SHP77 (cell line): ENCODE data around the gene VSX2.
A peak's percentile ranks its signal among the peaks of the same experiment; 100 is the strongest.

Source experiments
- DNase-seq, 2 experiments: peaks; one replicate each; lab custom pipeline; 2025; lab: John Stamatoyannopoulos, UW

VSX2 gene

DNA sequence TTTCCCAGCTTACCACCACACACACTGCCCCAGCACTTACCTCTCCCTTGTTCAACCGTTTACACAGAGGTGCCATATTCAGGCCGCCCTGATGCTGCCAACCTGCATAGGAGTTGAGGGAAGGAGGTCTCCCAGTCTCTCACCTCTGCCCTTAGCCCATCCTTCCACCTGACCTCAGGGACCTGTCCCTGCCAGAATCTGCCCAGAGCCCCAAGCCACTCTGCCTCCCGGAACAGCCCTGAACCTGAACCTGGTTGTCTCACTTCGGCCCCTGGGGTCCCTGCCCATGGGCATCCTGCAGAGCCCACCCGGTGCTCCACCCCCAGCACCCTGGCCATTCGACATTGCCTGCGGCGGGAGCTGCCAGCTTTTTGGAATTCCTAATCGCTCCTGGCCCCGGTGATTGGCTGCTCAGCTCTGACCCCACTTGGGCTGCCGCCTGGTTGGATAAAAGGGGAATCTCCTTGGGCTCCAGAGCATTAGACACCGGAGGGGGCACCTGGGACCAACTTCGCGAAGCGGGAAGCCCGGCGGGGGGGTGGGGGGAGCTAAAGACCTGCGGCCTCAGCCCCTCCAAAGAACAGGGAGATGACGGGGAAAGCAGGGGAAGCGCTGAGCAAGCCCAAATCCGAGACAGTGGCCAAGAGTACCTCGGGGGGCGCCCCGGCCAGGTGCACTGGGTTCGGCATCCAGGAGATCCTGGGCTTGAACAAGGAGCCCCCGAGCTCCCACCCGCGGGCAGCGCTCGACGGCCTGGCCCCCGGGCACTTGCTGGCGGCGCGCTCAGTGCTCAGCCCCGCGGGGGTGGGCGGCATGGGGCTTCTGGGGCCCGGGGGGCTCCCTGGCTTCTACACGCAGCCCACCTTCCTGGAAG lies at the start of gene VSX2:
VSX2 (plus strand) TSS at position 476 of the 874 bp plus-strand sequence; CDS start at position 589, 113 bp downstream.
- DNase-seq: no peak

GRCh38 chr14:74190927-74191575 lies 48.2 kb upstream of the VSX2 start:
- DNase-seq: no peak

GRCh38 chr14:74194506-74195274 lies 44.6 kb upstream of the VSX2 start:
- DNase-seq: no peak

GRCh38 chr14:74195623-74196022 lies 43.6 kb upstream of the VSX2 start:
- no peak for DNase-seq

- no peak for DNase-seq
These were observed 40.6 kb upstream of the VSX2 start for GRCh38 chr14:74198441-74199234.

DNA sequence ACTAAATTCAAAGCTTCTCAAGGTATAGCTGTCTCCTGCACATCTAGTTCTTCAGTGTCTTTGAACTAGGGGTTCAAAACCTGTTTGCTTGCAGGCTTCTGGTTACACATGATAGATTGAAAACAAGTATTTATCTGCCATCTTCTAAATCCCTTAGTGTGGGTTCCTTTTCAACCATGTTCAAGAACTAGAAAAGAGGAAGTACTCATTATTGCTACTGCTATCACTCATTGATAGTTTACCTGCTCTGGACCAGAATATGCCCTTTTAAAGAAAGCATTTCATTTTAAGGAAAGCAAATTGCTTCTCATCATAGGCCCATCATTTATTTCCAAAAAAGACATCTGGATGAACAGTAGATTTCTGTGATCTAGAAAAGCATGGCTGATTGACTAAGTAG lies 37.1 kb upstream of the VSX2 start:
- no peak for DNase-seq

DNA sequence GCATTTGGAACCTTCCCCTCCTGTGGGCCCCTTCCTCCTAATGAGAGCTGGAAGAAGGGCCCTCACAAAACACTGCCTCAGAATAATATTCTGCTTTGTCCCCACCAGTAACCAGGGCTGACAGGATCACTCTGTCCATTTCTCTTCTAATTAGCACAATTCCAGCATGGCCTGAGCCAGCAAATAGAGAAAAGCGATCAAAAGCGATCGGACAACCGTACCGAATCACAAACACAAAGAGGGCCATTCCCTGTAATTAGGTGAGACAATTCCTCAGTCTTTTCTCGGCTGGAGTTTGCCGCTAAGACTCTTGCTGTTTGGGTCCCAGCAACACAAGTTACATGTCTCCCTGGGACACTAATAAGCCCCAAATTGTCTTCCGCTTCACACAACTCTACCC lies 35.6 kb upstream of the VSX2 start:
- DNase-seq: no peak

DNA sequence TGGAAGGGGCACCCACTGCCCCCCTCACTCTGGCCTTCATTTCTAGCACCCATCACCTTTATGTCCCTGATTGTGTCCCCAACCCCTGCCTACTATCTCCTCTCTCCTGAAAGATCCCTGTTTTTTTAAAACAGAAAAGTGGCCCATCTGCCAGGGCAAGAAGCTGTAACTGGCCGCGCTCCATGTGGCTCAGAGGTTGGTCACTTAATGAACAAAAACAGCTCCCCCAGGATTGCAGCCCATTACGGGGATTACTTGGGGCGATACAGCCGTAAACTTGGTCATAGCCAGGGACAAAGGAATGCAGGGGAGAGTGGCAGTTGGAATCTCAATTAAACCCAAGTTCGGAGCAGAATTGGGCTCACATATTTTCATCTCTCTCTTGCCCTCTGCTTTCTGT lies 34.8 kb upstream of the VSX2 start:
- no peak for DNase-seq

GRCh38 chr14:74205882-74206281 lies 33.4 kb upstream of the VSX2 start:
- no peak for DNase-seq

GRCh38 chr14:74207943-74208342 lies 31.3 kb upstream of the VSX2 start:
- no peak for DNase-seq

DNA sequence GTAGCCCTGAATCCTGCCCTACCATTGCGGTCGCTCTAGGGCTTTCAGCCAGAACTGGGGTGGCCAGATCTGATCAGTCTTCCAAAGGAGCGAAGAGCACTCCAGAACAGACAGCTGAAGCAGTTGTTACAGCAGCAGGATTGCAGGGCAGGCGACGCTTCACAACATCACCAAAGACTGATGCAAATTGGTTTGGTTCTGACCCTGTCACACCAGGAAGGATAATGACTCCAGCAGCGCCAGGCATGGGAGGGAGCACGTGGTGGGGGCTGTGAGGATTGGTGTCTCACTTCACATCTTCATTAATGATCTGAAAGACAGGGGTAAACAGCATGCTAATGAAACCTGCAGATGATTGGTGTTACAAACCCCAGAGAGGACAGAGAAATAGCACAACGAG lies 30.6 kb upstream of the VSX2 start:
- no peak for DNase-seq

DNA sequence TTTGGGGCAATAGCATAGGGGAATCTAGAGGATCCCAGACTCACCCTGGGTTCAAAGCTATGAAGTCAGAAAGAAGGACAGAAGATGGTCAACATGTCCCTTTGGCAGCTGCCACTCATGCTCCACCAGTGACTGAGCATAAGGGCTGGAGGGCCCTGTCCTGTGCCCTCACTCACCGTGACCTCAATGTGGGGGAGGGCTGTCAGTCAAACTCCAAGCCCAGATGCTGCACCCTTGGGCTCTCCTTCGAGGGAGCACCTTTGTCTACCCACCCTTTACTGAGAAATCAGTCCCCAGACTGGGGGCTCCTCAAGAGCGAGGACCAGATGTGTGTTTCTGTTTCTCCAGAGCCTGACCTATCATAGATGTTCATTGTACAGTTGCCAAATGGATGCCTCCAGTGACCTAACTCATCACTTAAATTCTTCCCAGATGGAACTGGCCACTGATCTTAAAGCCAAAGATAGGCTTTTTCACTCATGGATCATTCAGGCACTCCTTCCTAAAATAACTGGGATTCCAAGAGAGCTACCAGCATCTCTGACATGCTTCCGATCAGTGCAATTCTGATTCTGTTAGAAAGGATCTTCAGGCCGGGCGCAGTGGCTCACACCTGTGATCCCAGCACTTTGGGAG lies 27.2 kb upstream of the VSX2 start:
- DNase-seq: no peak

DNA sequence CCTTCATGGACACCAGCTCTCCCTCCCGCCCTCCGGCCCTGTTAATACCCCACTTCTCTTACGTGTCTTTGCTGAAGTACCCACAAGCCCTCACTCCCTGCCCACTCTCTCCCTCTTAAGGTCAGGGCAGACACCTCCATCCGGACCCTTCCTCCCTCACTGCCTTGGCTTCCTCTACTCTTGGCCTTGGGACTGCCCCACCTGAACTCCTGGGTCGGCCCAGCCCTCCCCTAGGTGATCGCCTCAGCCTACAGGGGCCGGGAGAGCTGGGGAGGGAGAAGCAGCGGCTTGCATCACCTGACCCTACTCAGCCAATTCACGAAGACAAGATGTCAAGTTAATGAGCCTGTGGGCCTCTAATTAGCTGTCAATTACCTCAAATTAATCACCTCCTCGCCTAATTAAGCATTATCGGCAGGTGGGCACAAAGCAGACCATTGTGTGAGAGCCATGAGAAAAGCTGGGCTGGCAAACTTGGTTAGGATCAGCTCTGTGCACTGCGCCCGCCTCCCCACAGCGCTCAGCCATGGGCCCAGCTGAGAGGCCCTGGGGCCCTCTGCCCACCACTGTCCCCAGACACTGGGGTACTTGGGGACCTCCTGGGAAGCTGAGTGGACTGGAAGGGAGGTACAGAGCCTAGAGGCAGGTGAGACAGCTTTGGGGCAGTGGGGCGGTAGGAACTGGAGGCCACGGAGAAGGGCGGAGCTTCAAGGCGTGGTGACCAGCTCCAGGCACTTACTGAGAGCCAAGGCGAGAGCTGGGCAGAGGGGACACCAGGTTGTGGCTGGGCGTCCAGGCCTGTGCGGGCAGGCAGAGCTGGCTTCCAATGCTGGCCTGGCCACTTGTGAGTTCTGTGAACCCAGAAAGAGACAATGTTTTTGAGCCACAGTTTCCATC lies 25.1 kb upstream of the VSX2 start:
- DNase-seq: no peak

DNA sequence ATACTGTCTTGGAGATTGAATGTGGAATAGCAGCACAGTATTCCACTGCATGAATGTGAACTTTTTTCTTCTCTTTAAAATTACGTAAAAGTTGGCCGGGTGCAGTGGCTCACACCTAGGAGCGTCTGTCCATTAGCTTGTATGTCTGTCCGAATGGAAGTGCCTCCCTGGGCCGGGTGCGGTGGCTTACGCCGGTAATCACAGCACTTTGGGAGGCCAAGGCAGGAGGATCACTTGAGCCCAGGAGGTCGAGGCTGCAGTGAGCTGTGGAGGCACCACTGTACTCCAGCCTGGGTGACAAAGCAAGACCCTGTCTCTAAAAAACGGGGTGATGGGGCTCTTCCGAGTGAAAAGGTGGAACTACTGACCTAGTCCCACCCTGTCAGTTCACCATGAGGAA lies 22.6 kb upstream of the VSX2 start:
- no peak for DNase-seq

DNA sequence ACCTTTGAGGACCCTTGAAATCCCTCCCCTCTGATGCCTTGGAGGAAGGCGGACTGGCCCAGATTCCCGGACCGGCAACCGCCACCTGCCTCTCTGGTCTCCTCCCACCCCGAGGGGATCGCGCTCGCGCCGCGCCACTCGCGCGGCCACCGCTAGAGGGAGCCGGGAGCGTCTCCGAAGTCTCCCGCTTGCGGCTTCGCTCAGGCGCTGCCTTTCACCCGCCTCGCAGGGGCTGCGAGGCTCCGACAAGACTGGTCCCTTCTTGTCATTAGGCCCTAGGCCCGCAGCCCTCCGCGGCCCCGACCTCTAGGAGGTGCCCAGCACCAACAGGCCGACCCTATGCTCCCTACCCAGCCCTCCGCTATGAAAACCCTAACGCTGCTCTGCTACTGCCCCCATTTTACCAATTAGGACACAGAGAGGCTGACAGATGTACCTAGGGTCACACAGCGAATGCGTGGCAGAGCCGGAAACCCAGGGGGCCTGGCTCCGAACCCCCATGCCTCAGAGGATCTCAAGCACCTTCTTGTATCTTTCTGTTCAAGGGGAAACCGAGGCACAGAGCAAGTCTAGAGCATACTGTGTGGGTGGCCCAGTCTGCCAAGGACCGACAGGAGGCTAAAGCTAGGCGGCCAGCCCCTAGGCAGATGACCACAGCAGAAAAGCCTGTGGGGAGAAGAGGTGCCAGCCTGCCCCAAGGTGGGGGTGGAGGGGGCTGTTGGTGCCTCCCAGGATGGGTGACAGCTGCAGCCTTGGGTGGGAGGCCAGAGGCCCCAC lies 21.4 kb upstream of the VSX2 start:
- DNase-seq: peak; percentile 11 to 45

- DNase-seq: no peak
These were observed 20.8 kb upstream of the VSX2 start for GRCh38 chr14:74218462-74218861.

DNA sequence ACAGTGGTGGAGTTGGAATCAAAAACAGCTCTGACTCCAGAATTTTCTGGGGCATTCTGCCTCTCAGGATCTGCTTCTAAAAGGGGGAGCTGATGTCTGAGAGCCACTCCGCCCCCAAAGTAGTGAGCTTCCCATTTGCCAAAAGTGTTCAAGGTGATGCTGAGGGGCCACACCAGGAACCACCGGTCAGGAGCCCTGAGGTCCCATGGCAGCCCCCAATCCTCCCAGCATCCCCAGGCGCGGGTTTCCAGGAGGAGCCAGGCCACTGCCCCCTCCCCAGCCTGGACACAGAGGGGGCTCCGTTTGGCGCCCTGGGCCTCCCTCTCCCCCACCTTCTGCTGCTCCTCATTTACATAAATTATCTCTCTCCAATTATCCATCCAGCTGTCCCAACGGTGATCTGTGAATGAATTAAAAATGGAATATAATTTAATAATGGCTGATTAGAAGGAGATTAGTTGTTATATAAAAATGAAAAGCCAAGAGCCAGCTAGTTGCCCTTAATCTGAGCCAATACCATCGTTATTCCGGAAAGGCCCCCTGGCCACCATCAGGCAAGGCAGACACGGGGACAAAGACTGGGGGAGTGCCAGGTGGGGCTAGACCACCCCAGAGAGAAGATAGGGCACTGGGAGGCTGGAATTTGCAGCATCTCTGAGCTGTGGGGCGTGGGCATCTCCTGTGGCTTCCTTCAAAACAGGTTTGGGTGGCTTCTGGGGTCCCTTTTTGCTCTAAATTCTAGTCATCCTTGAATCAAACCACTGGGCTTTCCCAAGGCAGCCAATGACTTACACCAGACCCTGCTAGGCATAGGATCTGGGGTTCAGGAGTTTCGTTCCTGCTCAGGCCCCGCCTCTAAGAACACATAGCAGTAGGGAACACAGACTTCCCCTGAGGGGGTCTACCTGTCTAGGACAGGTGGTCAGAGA lies 19.7 kb upstream of the VSX2 start:
- no peak for DNase-seq

DNA sequence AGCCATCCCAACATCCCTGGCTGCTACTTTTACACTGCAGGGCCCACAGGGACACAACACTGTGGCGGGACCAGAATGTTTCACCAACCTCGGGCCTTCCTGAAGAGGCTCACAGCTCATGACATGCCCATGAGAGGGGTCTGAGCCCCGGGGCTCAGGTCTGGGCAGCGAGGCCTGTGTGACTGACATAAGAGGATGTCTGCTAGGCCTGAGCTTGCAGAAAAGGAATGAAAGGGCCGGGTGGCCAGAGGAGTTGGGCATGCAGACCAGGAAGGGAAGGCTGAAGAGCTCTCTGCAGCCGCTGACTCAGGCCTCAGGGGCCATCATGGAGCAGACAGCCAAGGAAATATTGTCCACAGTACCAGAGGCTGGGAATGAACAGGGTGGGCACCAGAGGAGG lies 18.3 kb upstream of the VSX2 start:
- DNase-seq: no peak
